Neural cell (in vitro differentiated cells): Measurements from ENCODE around the gene MYL4. TPM values are rescaled to one million over a fixed set of nuclear protein-coding genes. Genes with fewer than 3 reads are reported as not detected.

Experiments
- H2AFZ ChIP-seq: fragments of 200-600, 300-800 bp; sonication (generic), shearing (Covaris generic); 2 replicates; pipeline ENCODE4 v1.6.0; 2014; ENCODE audit warnings: low read depth, mild to moderate bottlenecking, antibody characterized with exemption, low read length, moderate library complexity
- H3F3A ChIP-seq: fragments of 200-600 bp; shearing (Covaris generic); 2 replicates; pipeline ENCODE4 v1.6.1; 2016; ENCODE audit warnings: mild to moderate bottlenecking, moderate library complexity, mixed read lengths, antibody characterized with exemption, low read length; ENCODE audit not compliant: insufficient read depth, poor library complexity, severe bottlenecking
- H3K27ac ChIP-seq: fragments of 200-600, 300-800 bp; sonication (generic), shearing (Covaris generic); 2 replicates; pipeline ENCODE4 v1.5.1; 2014; ENCODE audit warnings: mild to moderate bottlenecking, low read length, moderate library complexity
- H3K27me3 ChIP-seq: fragments of 300-800, 200-600 bp; sonication (generic), shearing (Covaris generic); 2 replicates; pipeline ENCODE4 v1.6.0; 2014; ENCODE audit warnings: mild to moderate bottlenecking, low read depth, low read length, moderate library complexity; ENCODE audit not compliant: insufficient read depth
- H3K36me3 ChIP-seq: fragments of 300-800, 200-600 bp; sonication (generic), shearing (Covaris generic); 2 replicates; pipeline ENCODE4 v1.5.1; 2014; ENCODE audit warnings: mild to moderate bottlenecking, antibody characterized with exemption, low read length, moderate library complexity; ENCODE audit not compliant: insufficient read depth
- H3K4me2 ChIP-seq: fragments of 300-800, 200-600 bp; sonication (generic), shearing (Covaris generic); 2 replicates; pipeline ENCODE4 v1.6.0; 2014; ENCODE audit warnings: mild to moderate bottlenecking, low read length
- H3K4me3 ChIP-seq: fragments of 300-800, 200-600 bp; sonication (generic), shearing (Covaris generic); 2 replicates; pipeline ENCODE4 v1.5.1; 2014; ENCODE audit warnings: mild to moderate bottlenecking, low read length, moderate library complexity
- H3K79me2 ChIP-seq: fragments of 200-600 bp; shearing (Covaris generic); replicated peaks from 2 replicates; pipeline ENCODE4 v1.6.0; 2014; ENCODE audit warnings: mild to moderate bottlenecking, low read length, moderate library complexity; ENCODE audit not compliant: insufficient read depth
- H3K9ac ChIP-seq: fragments of 300-800, 200-600 bp; sonication (generic), shearing (Covaris generic); 2 replicates; pipeline ENCODE4 v1.6.1; 2016; ENCODE audit warnings: mild to moderate bottlenecking, low read length, mixed read lengths
- H3K9me2 ChIP-seq: fragments of 200-600 bp; shearing (Covaris generic); 2 replicates; pipeline ENCODE4 v1.6.1; 2016; ENCODE audit warnings: mild to moderate bottlenecking, low read length, mixed read lengths; ENCODE audit not compliant: insufficient read depth
- H3K9me3 ChIP-seq: fragments of 200-600, 300-800 bp; sonication (generic), shearing (Covaris generic); 2 replicates; pipeline ENCODE4 v1.6.1; 2016; ENCODE audit warnings: mild to moderate bottlenecking, mixed run types, low read length, moderate library complexity, mixed read lengths
- H4K20me1 ChIP-seq: fragments of 200-600 bp; shearing (Covaris generic); 2 replicates; pipeline ENCODE4 v1.6.1; 2016; ENCODE audit warnings: mild to moderate bottlenecking, mixed run types; ENCODE audit not compliant: insufficient read depth
- EP300 ChIP-seq: fragments of 450-650 bp; conservative IDR thresholded peaks from 2 replicates; pipeline ENCODE4 v1.6.1; 2014; ENCODE audit warnings: antibody characterized with exemption, mild to moderate bottlenecking, moderate library complexity; ENCODE audit not compliant: poor library complexity, severe bottlenecking
- EZH2 ChIP-seq: fragments of 200-600, 300-800 bp; shearing (Covaris generic), sonication (generic); IDR thresholded peaks from 2 replicates; pipeline ENCODE4 v1.6.1; 2014; ENCODE audit warnings: antibody characterized with exemption, low read length, borderline replicate concordance, mild to moderate bottlenecking; ENCODE audit not compliant: insufficient read depth, poor library complexity, severe bottlenecking
- MXI1 ChIP-seq: fragments of 450-650 bp; conservative IDR thresholded peaks from 2 replicates; pipeline ENCODE4 v1.6.1; 2014; ENCODE audit warnings: antibody characterized with exemption, mild to moderate bottlenecking; ENCODE audit not compliant: poor library complexity, severe bottlenecking
- POLR2AphosphoS5 ChIP-seq: IDR thresholded peaks from 2 replicates; pipeline ENCODE4 v1.6.1; 2012
- RAD21 ChIP-seq: fragments of 450-650 bp; conservative IDR thresholded peaks from 2 replicates; pipeline ENCODE4 v1.6.1; 2014; ENCODE audit warnings: antibody characterized with exemption, mild to moderate bottlenecking, moderate library complexity
- SMC3 ChIP-seq: fragments of 450-650 bp; conservative IDR thresholded peaks from 2 replicates; pipeline ENCODE4 v1.6.1; 2014; ENCODE audit warnings: antibody characterized with exemption, mild to moderate bottlenecking, moderate library complexity; ENCODE audit not compliant: poor library complexity
- TAF1 ChIP-seq: IDR thresholded peaks from 2 replicates; pipeline ENCODE4 v1.6.1; 2012; ENCODE audit warnings: low read depth
- polyA plus RNA-seq: library from polyadenylated mRNA; depleted of rRNA; stranded (reverse); fragments of >200 nt; gene quantifications from 2 replicates; pipeline ENCODE4 v1.2.3, GENCODE V29; 2014
- TF ChIP-seq, protein P1 (sequence below): IDR thresholded peaks from 2 replicates; pipeline ENCODE4 v1.6.1; 2012; ENCODE audit warnings: borderline replicate concordance
- TF ChIP-seq, protein P2 (sequence below): fragments of 450-650 bp; IDR thresholded peaks from 2 replicates; pipeline ENCODE4 v1.5.1; 2014; ENCODE audit warnings: antibody characterized with exemption, mild to moderate bottlenecking, moderate library complexity; ENCODE audit not compliant: poor library complexity, severe bottlenecking

Gene MYL4
- polyA plus RNA-seq, 1 donor from 2014 or later = not detected

DNA sequence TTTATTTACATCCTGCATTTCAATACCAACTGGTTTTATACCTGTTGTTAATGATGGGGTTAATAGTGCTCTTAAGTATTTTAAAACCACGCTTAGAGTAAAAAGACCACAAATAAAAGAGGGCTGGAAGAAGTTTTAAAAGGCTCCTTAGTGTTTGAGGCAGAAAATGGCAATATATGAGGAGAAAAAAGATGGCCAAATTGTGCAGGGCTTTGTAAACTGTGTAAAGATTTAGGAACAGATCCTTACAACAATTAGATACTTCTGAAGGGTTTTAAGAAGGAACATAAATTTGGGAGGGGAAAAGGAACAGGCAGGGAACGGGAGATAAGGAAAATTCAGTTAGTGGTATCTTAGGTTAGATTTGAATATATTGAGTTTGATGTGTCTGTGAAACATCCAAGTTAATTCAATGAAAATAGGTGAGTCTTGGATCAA is 32.7 kb upstream of the MYL4 start:
- no peak overlapping the region for H3K4me3 ChIP-seq
- no peak overlapping the region for H3K27ac ChIP-seq
- no peak overlapping the region for H3K4me2 ChIP-seq
- H3K9me3 ChIP-seq = no peaks in the 10 kb centered on the region
- H2AFZ ChIP-seq = no peak overlapping the region
- H3K36me3 ChIP-seq = peaks cover 6% of the 10 kb centered on the region
- no peak overlapping the region for H3K9ac ChIP-seq
- H3F3A ChIP-seq = no peaks in the 10 kb centered on the region
- peaks cover 37% of the 10 kb centered on the region for H3K79me2 ChIP-seq
- H3K27me3 ChIP-seq = no peaks in the 10 kb centered on the region
- H3K9me2 ChIP-seq = no peaks in the 10 kb centered on the region
- TF ChIP-seq MXI1 (no peak), EP300 (no peak), SMC3 (no peak), POLR2AphosphoS5 (no peak), EZH2 (no peak), TAF1 (no peak)
- TF ChIP-seq, protein P1, sequence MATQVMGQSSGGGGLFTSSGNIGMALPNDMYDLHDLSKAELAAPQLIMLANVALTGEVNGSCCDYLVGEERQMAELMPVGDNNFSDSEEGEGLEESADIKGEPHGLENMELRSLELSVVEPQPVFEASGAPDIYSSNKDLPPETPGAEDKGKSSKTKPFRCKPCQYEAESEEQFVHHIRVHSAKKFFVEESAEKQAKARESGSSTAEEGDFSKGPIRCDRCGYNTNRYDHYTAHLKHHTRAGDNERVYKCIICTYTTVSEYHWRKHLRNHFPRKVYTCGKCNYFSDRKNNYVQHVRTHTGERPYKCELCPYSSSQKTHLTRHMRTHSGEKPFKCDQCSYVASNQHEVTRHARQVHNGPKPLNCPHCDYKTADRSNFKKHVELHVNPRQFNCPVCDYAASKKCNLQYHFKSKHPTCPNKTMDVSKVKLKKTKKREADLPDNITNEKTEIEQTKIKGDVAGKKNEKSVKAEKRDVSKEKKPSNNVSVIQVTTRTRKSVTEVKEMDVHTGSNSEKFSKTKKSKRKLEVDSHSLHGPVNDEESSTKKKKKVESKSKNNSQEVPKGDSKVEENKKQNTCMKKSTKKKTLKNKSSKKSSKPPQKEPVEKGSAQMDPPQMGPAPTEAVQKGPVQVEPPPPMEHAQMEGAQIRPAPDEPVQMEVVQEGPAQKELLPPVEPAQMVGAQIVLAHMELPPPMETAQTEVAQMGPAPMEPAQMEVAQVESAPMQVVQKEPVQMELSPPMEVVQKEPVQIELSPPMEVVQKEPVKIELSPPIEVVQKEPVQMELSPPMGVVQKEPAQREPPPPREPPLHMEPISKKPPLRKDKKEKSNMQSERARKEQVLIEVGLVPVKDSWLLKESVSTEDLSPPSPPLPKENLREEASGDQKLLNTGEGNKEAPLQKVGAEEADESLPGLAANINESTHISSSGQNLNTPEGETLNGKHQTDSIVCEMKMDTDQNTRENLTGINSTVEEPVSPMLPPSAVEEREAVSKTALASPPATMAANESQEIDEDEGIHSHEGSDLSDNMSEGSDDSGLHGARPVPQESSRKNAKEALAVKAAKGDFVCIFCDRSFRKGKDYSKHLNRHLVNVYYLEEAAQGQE = no peak
- TF ChIP-seq, protein P2, sequence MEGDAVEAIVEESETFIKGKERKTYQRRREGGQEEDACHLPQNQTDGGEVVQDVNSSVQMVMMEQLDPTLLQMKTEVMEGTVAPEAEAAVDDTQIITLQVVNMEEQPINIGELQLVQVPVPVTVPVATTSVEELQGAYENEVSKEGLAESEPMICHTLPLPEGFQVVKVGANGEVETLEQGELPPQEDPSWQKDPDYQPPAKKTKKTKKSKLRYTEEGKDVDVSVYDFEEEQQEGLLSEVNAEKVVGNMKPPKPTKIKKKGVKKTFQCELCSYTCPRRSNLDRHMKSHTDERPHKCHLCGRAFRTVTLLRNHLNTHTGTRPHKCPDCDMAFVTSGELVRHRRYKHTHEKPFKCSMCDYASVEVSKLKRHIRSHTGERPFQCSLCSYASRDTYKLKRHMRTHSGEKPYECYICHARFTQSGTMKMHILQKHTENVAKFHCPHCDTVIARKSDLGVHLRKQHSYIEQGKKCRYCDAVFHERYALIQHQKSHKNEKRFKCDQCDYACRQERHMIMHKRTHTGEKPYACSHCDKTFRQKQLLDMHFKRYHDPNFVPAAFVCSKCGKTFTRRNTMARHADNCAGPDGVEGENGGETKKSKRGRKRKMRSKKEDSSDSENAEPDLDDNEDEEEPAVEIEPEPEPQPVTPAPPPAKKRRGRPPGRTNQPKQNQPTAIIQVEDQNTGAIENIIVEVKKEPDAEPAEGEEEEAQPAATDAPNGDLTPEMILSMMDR = no peak
- no peaks in the 10 kb centered on the region for H4K20me1 ChIP-seq

DNA sequence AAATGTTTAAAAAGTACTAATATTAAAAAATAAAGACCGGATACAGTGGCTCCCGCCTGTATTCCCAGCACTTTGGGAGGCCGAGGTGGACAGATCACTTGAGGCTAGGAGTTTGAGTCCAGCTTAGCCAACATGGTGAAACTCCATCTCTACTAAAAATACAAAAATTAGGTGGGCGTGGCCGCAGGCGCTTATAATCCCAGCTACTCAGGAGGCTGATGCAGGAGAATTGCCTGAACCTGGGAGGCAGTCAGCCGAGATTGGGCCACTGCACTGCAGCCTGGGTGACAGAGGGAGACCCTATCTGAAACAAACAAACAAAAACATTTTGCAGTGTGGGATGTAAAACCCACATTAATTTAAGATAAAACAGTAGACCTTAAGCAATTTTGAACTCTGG is 31.9 kb upstream of the MYL4 start:
- Histone ChIP-seq H3K79me2 (peaks cover 33% of the 10 kb centered on the region), H2AFZ (no peak overlapping the region), H3K4me3 (no peak overlapping the region), H3K9me2 (no peaks in the 10 kb centered on the region), H4K20me1 (no peaks in the 10 kb centered on the region), H3K9ac (no peak overlapping the region), H3K36me3 (peaks cover 6% of the 10 kb centered on the region), H3K4me2 (no peak overlapping the region), H3K27me3 (no peaks in the 10 kb centered on the region), H3K27ac (no peak overlapping the region), H3F3A (no peaks in the 10 kb centered on the region), H3K9me3 (no peaks in the 10 kb centered on the region)
- no peak for TF ChIP-seq POLR2AphosphoS5
- TF ChIP-seq TAF1 = no peak
- no peak for TF ChIP-seq EZH2
- no peak for TF ChIP-seq SMC3
- TF ChIP-seq, protein P1 = no peak
- TF ChIP-seq, protein P2 = no peak
- no peak for TF ChIP-seq RAD21
- no peak for TF ChIP-seq MXI1
- TF ChIP-seq EP300 = no peak
